GM18907 (cell line): Measurements from ENCODE around the gene GPC5.

ENCODE experiments used
- ATAC-seq: cut with Tn5 transposase; IDR thresholded peaks from one replicate; pipeline ENCODE4 v1.9.1; 2021; ENCODE audit warnings: mild to moderate bottlenecking, moderate library complexity; ENCODE audit not compliant: unreplicated experiment

GPC5 gene

GRCh38 chr13:91702411-91702810, 304.0 kb downstream of the GPC5 start:
- ATAC-seq: no peak

- ATAC-seq: no peak
Measured at GRCh38 chr13:91704398-91704797, 306.0 kb downstream of the GPC5 start.

GRCh38 chr13:91708558-91708957, 310.1 kb downstream of the GPC5 start:
- ATAC-seq: no peak

GRCh38 chr13:91709180-91709579, 310.8 kb downstream of the GPC5 start:
- ATAC-seq: no peak

- no peak for ATAC-seq
Measured at GRCh38 chr13:91710733-91711132, 312.3 kb downstream of the GPC5 start.

GRCh38 chr13:91714855-91715254, 316.4 kb downstream of the GPC5 start:
- ATAC-seq: no peak

GRCh38 chr13:91716436-91717065, 318.1 kb downstream of the GPC5 start:
- ATAC-seq: no peak

- ATAC-seq: no peak
Measured at GRCh38 chr13:91719033-91719432, 320.6 kb downstream of the GPC5 start.

- no peak for ATAC-seq
Measured at GRCh38 chr13:91721413-91721812, 323.0 kb downstream of the GPC5 start.

- ATAC-seq: peak; percentile 41
Measured at GRCh38 chr13:91722267-91722884, 324.0 kb downstream of the GPC5 start.

GRCh38 chr13:91724591-91724990, 326.2 kb downstream of the GPC5 start:
- no peak for ATAC-seq

- no peak for ATAC-seq
Measured at GRCh38 chr13:91725646-91726045, 327.2 kb downstream of the GPC5 start.

- no peak for ATAC-seq
Measured at GRCh38 chr13:91726671-91727070, 328.2 kb downstream of the GPC5 start.

GRCh38 chr13:91729859-91730258, 331.4 kb downstream of the GPC5 start:
- no peak for ATAC-seq

- ATAC-seq: no peak
Measured at GRCh38 chr13:91739751-91740150, 341.3 kb downstream of the GPC5 start.

GRCh38 chr13:91740756-91741155, 342.3 kb downstream of the GPC5 start:
- no peak for ATAC-seq

GRCh38 chr13:91741925-91742324, 343.5 kb downstream of the GPC5 start:
- ATAC-seq: no peak

GRCh38 chr13:91744284-91744683, 345.9 kb downstream of the GPC5 start:
- no peak for ATAC-seq

GRCh38 chr13:91745967-91746366, 347.5 kb downstream of the GPC5 start:
- no peak for ATAC-seq

- ATAC-seq: no peak
Measured at GRCh38 chr13:91747186-91747585, 348.8 kb downstream of the GPC5 start.

GRCh38 chr13:91748416-91749089, 350.1 kb downstream of the GPC5 start:
- no peak for ATAC-seq

- ATAC-seq: no peak
Measured at GRCh38 chr13:91758724-91759123, 360.3 kb downstream of the GPC5 start.
